Right lobe of liver (tissue), 4 donors: ENCODE data around the gene SPTBN4.

Source experiments
- POLR2A ChIP-seq: fragments of 450-650 bp; IDR thresholded peaks from one replicate; pipeline ENCODE4 v1.6.1; 2017; ENCODE audit warnings: antibody characterized with exemption, mild to moderate bottlenecking
- TF ChIP-seq, protein P1 (sequence below), 4 donors: fragments of 200-600 bp in 3 of 4; fragments of 450-650 bp in 1 of 4; IDR thresholded peaks; one replicate each; pipeline versions ENCODE4 v1.5.1 to v1.8.0; 2016 to 2022; ENCODE audit warnings: antibody characterized with exemption in 4 of 4, mild to moderate bottlenecking in 2 of 4
- donor health status: DM: no; HTN: no; CAD: no.
- donor health status: DM: no; HTN: no; CAD: no.
- donor health status: DM: no; HTN: yes; CAD: no.

DNA sequence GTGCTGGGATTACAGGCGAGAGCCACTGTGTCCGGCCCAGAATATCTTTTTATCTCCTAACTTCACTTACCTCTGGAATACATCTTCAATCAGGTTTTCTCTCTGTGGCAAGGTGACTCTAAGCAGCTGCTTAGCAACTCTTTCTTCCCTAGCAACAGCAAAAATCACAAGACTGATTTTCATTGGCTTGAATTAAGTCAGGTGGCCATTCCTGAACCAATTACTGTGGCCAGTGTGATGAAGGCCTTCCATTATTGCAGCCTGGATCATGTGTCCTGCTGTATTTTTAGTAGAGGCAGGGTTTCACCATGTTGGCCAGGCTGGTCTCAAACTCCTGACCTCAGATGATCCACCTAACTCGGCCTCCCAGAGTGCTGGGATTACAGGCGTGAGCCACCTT is 125.4 kb downstream of the SPTBN4 start:
- TF ChIP-seq, protein P1, sequence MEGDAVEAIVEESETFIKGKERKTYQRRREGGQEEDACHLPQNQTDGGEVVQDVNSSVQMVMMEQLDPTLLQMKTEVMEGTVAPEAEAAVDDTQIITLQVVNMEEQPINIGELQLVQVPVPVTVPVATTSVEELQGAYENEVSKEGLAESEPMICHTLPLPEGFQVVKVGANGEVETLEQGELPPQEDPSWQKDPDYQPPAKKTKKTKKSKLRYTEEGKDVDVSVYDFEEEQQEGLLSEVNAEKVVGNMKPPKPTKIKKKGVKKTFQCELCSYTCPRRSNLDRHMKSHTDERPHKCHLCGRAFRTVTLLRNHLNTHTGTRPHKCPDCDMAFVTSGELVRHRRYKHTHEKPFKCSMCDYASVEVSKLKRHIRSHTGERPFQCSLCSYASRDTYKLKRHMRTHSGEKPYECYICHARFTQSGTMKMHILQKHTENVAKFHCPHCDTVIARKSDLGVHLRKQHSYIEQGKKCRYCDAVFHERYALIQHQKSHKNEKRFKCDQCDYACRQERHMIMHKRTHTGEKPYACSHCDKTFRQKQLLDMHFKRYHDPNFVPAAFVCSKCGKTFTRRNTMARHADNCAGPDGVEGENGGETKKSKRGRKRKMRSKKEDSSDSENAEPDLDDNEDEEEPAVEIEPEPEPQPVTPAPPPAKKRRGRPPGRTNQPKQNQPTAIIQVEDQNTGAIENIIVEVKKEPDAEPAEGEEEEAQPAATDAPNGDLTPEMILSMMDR (IDR thresholded peaks at IDR 0.05) = no peak
- no peak for TF ChIP-seq POLR2A
